HG02852 (cell line): ENCODE data around the gene OSBPL9.
"Not testable (repeated sequence)": the region's sequence is repeated elsewhere in the genome, so short reads cannot be mapped to it uniquely, and the experiment has no call there.

Source experiments
- ATAC-seq: cut with Tn5 transposase; IDR thresholded peaks from one replicate; pipeline ENCODE4 v1.9.1; 2021; ENCODE audit warnings: mild to moderate bottlenecking, moderate library complexity; ENCODE audit not compliant: unreplicated experiment

The OSBPL9 gene

DNA sequence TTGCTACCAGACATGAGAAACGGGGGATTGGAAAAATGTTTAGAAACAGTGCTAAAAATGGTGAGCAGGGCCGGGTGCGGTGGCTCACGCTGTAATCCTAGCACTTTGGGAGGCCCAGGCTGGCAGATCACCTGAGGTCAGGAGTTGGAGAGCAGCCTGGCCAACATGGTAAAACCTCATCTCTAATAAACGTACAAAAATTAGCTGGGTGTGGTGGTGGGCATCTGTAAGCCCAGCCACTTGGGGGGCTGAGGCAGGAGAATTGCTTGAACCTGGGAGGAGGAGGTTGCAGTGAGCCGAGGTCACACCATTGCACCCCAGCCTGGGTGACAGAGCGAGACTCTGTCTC lies 116.5 kb downstream of the OSBPL9 start:
- not testable (repeated sequence) for ATAC-seq

- no peak for ATAC-seq
Observed at GRCh38 chr1:51733793-51734522, 117.1 kb downstream of the OSBPL9 start.

GRCh38 chr1:51734896-51735745 lies 118.2 kb downstream of the OSBPL9 start:
- no peak for ATAC-seq

GRCh38 chr1:51735746-51736254 lies 118.9 kb downstream of the OSBPL9 start:
- ATAC-seq: no peak

- no peak for ATAC-seq
Observed at GRCh38 chr1:51736702-51737101, 119.8 kb downstream of the OSBPL9 start.

DNA sequence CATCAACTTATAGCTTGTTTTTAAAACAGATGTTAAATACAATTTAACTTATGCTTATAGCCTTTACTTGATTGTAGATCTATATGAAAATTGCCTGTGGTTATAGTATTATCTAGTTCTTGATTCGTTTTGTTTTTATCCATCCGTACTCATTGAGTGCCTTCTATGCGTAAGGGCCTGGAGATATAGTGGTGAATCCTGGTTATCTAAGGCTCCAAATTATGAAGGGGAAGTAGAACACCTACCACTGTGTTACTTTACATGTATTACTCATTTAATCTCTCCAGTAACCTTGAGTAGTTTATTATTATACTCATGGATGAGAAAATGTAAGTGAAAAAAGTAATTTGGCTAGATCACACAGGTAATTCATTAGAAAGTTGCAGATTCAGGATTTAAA lies 121.8 kb downstream of the OSBPL9 start:
- no peak for ATAC-seq

DNA sequence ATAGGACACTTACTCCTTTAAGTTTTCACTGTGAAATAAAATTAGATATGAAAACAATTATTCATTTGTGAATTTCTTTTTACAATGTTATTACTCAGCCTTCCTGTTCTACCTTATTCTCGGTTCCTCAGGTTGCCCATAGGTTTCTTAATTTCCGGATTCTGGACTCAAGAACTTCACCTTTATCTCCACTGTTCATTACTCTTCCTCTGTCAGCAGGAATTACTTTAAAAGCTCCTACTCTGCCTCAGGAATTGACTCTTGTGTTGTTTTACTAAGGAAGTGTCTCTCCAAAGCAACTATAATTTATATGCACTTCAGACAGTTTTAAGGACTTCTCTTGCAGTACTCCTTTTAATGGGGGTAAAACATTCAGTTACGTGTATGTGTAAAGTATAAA lies 123.8 kb downstream of the OSBPL9 start:
- peak; percentile 66 for ATAC-seq

- ATAC-seq: no peak
Observed at GRCh38 chr1:51741121-51741681, 124.3 kb downstream of the OSBPL9 start.

GRCh38 chr1:51744506-51745303 lies 127.8 kb downstream of the OSBPL9 start:
- no peak for ATAC-seq

DNA sequence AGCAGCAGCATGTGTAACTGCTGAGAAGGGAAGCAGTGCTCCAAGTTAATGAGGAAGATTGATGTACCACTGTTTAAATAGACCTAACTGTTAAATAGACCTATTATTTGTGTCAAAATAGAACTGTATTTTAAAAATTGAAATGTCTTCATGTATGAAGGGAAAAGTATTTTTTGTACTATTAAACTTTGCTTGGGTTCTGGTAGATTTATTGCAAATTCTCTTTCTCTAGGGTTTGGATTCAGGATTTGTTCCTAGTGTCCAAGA lies 128.3 kb downstream of the OSBPL9 start:
- ATAC-seq: no peak

GRCh38 chr1:51749151-51749550 lies 132.3 kb downstream of the OSBPL9 start:
- no peak for ATAC-seq

DNA sequence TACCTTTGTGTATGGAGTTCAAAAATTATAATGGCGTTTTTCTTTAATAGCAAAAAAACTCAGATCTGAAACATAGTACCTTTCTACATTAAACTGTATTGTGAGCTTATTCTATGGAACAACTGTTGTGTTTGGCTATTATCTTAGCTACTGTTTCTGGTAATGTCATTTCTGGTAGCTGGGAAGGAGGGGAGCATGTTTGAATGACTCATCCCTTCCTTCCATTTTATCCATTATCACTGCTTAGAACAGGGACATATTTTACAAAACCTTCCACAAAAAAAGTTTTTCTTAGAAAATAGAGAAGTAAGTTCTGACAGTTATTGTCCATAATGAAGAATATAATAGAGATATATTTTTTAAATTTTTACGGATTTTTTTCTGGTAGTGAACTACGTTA lies 133.3 kb downstream of the OSBPL9 start:
- no peak for ATAC-seq

DNA sequence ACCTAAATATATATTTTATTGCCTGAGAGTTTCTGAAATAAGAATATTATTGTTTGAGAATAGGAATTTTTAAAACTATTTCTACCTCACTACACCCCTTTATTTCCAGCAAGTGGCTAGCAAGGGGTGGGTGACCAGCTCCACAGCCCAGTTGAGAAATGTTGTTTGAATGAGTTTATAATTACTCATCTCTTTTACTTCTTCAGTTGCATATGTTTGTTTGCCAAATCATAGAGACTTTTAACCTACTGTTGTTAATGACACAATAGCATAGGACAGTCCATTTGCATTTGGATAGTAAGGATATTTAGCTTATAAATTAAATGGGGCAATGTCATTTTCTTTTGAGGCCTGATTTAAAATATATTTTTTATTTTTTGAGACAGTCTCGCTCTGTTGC lies 133.8 kb downstream of the OSBPL9 start:
- ATAC-seq: no peak

DNA sequence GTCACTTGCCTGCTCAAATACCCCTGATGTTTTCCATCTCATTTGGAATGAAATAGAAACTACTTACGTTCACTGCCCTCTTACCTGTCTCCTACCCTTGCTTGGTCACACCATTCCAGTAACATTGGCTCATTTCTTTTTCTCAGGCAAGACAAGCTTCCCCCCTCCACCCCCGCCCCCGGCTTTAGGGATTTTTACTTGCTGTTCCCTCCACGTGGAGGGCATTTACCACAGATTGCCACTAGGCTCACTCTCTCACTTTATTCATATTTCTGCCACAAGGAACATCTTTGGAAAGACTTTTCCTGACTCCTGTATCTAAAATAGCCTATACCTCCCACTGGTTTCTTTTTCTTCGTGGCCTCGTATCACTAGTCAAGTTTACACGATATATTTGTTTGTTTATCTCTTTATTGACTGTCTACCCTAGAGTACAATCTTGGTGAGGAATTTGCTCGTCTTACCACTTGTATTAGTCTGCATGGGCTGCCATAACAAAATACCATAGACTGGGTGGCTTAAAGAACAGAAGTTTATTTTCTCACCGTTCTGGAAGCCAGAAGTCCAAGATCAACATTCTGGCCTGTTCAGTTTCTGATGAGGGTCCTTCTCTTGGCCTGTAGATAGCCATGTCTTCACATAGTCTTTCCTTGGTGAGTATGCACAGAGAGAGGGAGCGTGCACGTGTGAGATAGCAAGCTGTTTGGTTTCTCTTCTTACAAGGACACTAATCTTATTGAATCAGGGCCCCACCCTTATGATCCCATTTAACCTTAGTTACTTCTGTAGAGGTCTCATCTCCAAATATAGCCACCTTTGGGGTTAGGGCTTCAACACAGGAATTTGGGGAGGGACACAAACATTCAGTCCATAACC lies 135.4 kb downstream of the OSBPL9 start:
- ATAC-seq: no peak

DNA sequence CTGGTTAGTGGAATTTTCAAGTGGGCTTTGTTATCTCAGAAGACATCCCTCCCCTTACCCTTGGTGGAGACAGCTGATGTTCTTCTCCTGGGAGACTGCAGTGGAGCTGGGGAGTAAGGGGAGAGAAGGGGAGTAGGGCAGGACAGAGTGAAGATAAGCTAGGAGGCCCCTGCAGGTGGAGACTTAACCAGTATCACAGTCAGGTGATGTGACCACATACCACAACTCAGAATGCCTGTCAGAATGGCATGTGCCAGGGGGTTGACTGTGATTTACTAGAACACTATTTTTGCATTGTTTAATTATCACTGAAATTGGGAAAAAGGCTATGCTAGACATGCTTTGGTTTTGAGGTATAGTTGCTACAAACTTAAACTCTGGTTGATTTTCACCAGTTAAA lies 137.1 kb downstream of the OSBPL9 start:
- ATAC-seq: no peak

- no peak for ATAC-seq
Observed at GRCh38 chr1:51754666-51755065, 137.8 kb downstream of the OSBPL9 start.

DNA sequence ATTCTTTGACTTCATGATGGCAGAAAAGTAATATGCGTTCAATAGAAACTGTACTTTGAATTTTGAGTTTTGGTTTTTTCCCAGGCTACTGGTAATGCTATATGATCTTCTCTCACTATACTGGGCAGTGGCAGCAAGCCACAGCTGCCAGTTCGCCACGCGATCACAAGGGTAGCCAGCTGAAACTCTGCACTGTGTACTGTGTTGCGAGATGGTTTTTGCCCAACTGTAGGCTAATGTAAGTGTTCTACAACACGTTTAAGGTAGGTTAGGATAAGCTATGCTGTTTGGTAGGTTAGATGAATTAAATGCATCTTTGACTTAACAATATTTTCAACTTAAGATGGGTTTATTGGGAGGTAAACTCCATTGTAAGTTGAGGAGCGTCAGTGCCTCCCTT lies 138.5 kb downstream of the OSBPL9 start:
- ATAC-seq: no peak

DNA sequence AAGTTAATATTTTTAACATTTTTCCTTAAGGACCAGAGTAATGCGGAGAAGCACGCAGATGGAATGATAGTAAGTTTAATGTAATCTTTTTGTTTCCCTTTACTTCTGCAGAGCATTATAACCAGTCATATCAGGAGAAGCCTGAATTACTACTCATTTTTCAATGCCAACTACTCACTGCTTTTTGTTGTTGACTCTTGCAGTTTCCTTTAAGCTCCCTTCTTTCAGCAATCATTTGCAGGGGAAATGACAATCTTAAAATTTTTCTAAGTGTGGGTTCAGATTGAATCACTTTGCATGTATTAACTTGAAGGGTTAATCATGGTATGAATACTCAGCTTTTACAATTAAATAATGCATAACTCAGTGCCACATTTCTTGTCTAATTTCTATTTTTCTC lies 139.4 kb downstream of the OSBPL9 start:
- ATAC-seq: no peak

DNA sequence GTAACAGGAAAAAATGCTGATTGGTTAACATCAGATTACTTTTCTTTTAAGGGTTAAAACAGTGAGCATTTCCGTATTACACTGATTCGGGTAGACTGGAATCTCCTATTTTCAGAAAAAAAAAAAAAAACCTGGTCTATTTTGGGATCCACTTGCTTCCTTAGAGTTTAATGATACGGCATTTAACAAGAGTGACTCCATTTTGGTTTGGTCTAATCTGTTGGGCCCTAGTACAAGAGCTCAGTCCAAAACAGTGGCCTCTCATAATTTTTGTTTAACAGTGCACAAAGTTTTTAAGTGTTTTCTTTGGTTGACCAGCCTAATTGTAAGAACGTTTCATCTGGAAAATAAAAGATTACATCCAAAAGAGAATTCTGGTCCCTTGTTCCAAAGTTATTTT lies 141.4 kb downstream of the OSBPL9 start:
- ATAC-seq: no peak

DNA sequence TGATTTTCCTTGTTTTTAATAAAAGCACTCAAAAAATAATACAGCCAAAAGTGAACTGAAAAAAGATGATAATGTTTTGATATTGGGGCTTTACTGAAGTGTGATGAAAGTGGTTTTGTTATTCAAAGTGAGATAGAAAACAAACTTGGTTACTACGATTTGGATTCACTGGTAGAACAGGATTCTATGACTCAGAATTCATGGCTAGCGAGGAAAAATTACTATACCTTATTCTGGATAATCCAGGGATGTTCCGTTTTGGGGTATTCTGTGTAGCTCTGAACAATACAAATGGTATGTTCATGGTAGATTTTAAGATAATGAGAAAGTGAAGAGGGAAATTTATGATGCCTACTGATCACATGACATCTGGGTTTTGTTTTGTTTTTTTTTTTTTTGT lies 144.0 kb downstream of the OSBPL9 start:
- ATAC-seq: no peak
